Kidney (tissue), 14 donors: ENCODE data around the gene OSBPL10. TPM values are rescaled to one million over a fixed set of nuclear protein-coding genes. Genes with fewer than 3 reads are reported as not detected.

ENCODE experiments used
- DNase-seq, 5 donors: peaks; one replicate each; pipeline ENCODE4 v3.0.0-alpha.2; 2013 to 2020
- FAIRE-seq: peaks from 2 replicates; lab custom pipeline; 2012; peaks lifted over from hg19 to GRCh38; lab: Jason Lieb, UNC
- H3K27ac ChIP-seq, 2 donors: one replicate each; pipeline ENCODE4 v1.7.0; 2013; ENCODE audit warnings: low read depth in 2 of 2, low read length in 2 of 2, inconsistent platforms in 1 of 2
- H3K27me3 ChIP-seq: one replicate; pipeline ENCODE4 v1.7.1; 2013; ENCODE audit warnings: low read length, inconsistent platforms; ENCODE audit not compliant: control insufficient read depth, insufficient read depth
- H3K36me3 ChIP-seq, 3 donors: one replicate each; pipeline versions ENCODE4 v1.7.0 to v1.7.1; 2013; ENCODE audit warnings: low read length in 3 of 3, control low read depth in 1 of 3, inconsistent platforms in 1 of 3; ENCODE audit not compliant: insufficient read depth in 3 of 3, control insufficient read depth in 2 of 3
- H3K4me1 ChIP-seq, 3 donors: one replicate each; pipeline versions ENCODE4 v1.7.0 to v1.7.1; 2013; ENCODE audit warnings: low read length in 3 of 3, inconsistent platforms in 1 of 3, low read depth in 1 of 3; ENCODE audit not compliant: control insufficient read depth in 2 of 3, insufficient read depth in 2 of 3
- H3K4me3 ChIP-seq, 3 donors: one replicate each; pipeline versions ENCODE4 v1.7.0 to v1.8.1; 2013; ENCODE audit warnings: low read length in 3 of 3, control low read depth in 1 of 3, inconsistent platforms in 1 of 3
- H3K9ac ChIP-seq, 3 donors: one replicate each; pipeline versions ENCODE4 v1.7.0 to v1.7.1; 2013; ENCODE audit warnings: low read length in 3 of 3, control low read depth in 1 of 3, inconsistent platforms in 1 of 3
- H3K9me3 ChIP-seq, 3 donors: one replicate each; pipeline versions ENCODE4 v1.7.0 to v1.7.1; 2013; ENCODE audit warnings: low read length in 3 of 3, control low read depth in 1 of 3, inconsistent platforms in 1 of 3; ENCODE audit not compliant: control insufficient read depth in 2 of 3, insufficient read depth in 1 of 3
- CTCF ChIP-seq: IDR thresholded peaks from 3 replicates; pipeline ENCODE4 v1.5.1; 2012; ENCODE audit warnings: mild to moderate bottlenecking, moderate library complexity, borderline replicate concordance; ENCODE audit not compliant: insufficient read depth; ENCODE audit errors: extremely low read depth
- intact Hi-C: fragments of 100-400 bp; cut with DNase I; formaldehyde crosslinking; loops from one replicate; pipeline ENCODE4 v1.11.1; 2022
- polyA plus RNA-seq: library from polyadenylated mRNA; stranded (reverse); fragments of 350-450 nt; fragmentation: Illumina TruSeq; extraction: RNeasy Lipid Tissue Mini Kit (QIAGEN cat#74804); gene quantifications from one replicate; pipeline ENCODE4 v1.2.3, GENCODE V29; 2014; ENCODE audit warnings: low read depth, low replicate concordance; ENCODE audit not compliant: insufficient read depth
- total RNA-seq: library from RNA; stranded (reverse); fragmentation: NEBNext Ultra II Directional; extraction: Animal tissue kit (Norgen Biotek cat#: 25700); gene quantifications from one replicate; pipeline ENCODE4 v1.2.1, GENCODE V29; 2021
- donor health status: control.
- donor health status: control.
- donor health status: control.
- donor health status: control.
- donor health status: control.
- donor health status: DM: yes; HTN: yes; CAD: no.
- donor health status: Normal renal cell carcinoma (clear cell type).

OSBPL10 gene
- total and polyA plus RNA-seq, 2 donors from 2014 or later, result 11.8 to 89.3 TPM

- H3K36me3 ChIP-seq, result no peaks in the 10 kb centered on the region
- TF ChIP-seq CTCF, result no peak
Measured at GRCh38 chr3:31829826-31830426, 151.1 kb downstream of the OSBPL10 start.

DNA sequence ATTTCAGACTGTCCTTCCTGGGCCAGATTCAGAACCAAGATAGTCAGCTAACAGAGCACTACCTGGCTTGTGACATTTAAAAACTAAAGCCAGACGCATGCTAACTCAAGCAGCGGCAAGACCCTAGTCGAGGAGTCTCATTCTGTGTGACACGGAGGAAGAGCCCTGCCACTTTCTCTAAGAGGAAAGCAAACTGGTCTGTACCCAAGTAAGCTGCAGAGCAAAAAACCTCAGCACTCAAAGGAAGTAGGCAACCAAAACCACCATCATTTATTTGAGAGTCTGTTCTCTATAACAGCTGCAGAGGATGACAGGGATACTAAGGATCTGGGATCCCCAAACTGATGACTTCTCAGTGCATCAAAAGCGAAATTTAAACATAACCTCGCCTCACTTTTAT is 152.1 kb downstream of the OSBPL10 start:
- H3K4me1 ChIP-seq, result peaks cover 0 to 4% (median 3%) of the 10 kb centered on the region in 3 donors
- no peak for TF ChIP-seq CTCF
- intact Hi-C loops, result no loop called here
- no peaks in the 10 kb centered on the region for H3K9me3 ChIP-seq
- FAIRE-seq (no peak), DNase-seq (no peak)
- no peaks in the 10 kb centered on the region for H3K36me3 ChIP-seq
- no peak overlapping the region for H3K4me3 ChIP-seq
- no peak overlapping the region for H3K9ac ChIP-seq
- no peaks in the 10 kb centered on the region for H3K27me3 ChIP-seq
- no peak overlapping the region for H3K27ac ChIP-seq

More at GRCh38 chr3:31829826-31830426, 151.1 kb downstream of the OSBPL10 start:
- H3K4me3 ChIP-seq, result no peak overlapping the region
- H3K9me3 ChIP-seq, result no peaks in the 10 kb centered on the region
- H3K9ac ChIP-seq, result no peak overlapping the region
- H3K27ac ChIP-seq, result no peak overlapping the region
- peaks cover 0 to 4% (median 3%) of the 10 kb centered on the region in 3 donors for H3K4me1 ChIP-seq
- DNase-seq (peak in 4 of 5 donors; percentile 56 to 72 (median 69)), FAIRE-seq (no peak)
- H3K27me3 ChIP-seq, result no peaks in the 10 kb centered on the region
- intact Hi-C loops, result no loop called here

DNA sequence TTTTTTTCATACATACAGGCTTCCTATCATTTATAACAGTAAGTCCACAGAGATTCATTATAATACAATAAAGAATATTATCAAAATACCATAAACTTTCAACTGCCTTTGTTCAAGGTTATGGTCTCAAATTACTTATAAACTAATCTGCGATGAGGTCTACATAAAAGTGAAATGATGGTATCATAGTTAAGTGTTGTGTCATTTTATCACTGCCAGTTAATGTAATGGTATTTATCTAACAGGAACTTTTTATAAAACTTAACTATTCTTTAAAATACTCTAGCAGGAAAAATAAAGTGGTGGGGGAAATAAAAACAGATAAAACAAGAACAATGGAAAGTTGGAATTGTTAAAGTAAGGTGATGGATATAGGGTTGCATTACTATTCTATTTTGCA is 153.1 kb downstream of the OSBPL10 start:
- peaks cover 0 to 4% (median 3%) of the 10 kb centered on the region in 3 donors for H3K4me1 ChIP-seq
- intact Hi-C loops, result no loop called here
- H3K9ac ChIP-seq, result no peak overlapping the region
- H3K36me3 ChIP-seq, result no peaks in the 10 kb centered on the region
- H3K27ac ChIP-seq, result no peak overlapping the region
- DNase-seq, result no peak
- TF ChIP-seq CTCF, result no peak
- no peak overlapping the region for H3K4me3 ChIP-seq
- no peaks in the 10 kb centered on the region for H3K27me3 ChIP-seq
- FAIRE-seq, result no peak
- H3K9me3 ChIP-seq, result no peaks in the 10 kb centered on the region
